K562 (cell line): Measurements from ENCODE around the gene NLK.

Experiments used
- CBX5 ChIP-seq: IDR thresholded peaks from 2 replicates; pipeline ENCODE4 v1.6.1; 2014; ENCODE audit warnings: low read depth, borderline replicate concordance
- E2F8 ChIP-seq: fragments of 450-650 bp; IDR thresholded peaks from 2 replicates; pipeline ENCODE4 v1.7.1; 2018; ENCODE audit warnings: mild to moderate bottlenecking, low read depth; ENCODE audit not compliant: partially characterized antibody
- MAFK ChIP-seq: IDR thresholded peaks from 2 replicates; pipeline ENCODE4 v1.6.1; 2011; ENCODE audit warnings: low read length, improper control_type of control experiment
- POLR2A ChIP-seq: fragments of 450-650 bp; conservative IDR thresholded peaks from 2 replicates; pipeline ENCODE4 v1.6.1; 2016
- RFX5 ChIP-seq: IDR thresholded peaks from 2 replicates; pipeline ENCODE4 v1.6.1; 2011; ENCODE audit warnings: low read depth, mild to moderate bottlenecking, improper control_type of control experiment, low read length
- RNF2 ChIP-seq: sonication (generic); IDR thresholded peaks from 2 replicates; pipeline ENCODE4 v1.6.1; 2016
- SIN3B ChIP-seq: fragments of 450-650 bp; IDR thresholded peaks from 2 replicates; pipeline ENCODE4 v1.6.1; 2017; ENCODE audit warnings: low read depth, mild to moderate bottlenecking, moderate library complexity
- SREBF1 ChIP-seq: fragments of 150-350 bp; IDR thresholded peaks from 2 replicates; pipeline ENCODE4 v1.6.1; 2014; ENCODE audit warnings: antibody characterized with exemption, low read depth, low read length, borderline replicate concordance
- ZEB2 ChIP-seq: fragments of 450-650 bp; IDR thresholded peaks from 2 replicates; pipeline ENCODE4 v1.6.1; 2016
- ZNF609 ChIP-seq: sonication (generic); formaldehyde crosslinking; IDR thresholded peaks from 2 replicates; pipeline ENCODE4 v1.8.1; 2023; ENCODE audit warnings: missing genetic modification reagents, mild to moderate bottlenecking, borderline replicate concordance

- TF ChIP-seq MAFK (no peak), RFX5 (no peak), E2F8 (no peak), RNF2 (no peak), POLR2A (no peak), ZEB2 (no peak), SIN3B (no peak), ZNF609 (no peak), CBX5 (no peak), SREBF1 (no peak)
Observed at GRCh38 chr17:28199115-28199514, 156.6 kb downstream of the NLK start.
